H1 (cell line): ENCODE results near the gene C17orf107. TPM values are rescaled to one million over a fixed set of nuclear protein-coding genes. Genes with fewer than 3 reads are reported as not detected.

ENCODE experiments used
- CTCF ChIA-PET: fragments of 300-600 bp; sonication (Branson Sonifier 250); formaldehyde crosslinking; loops from one replicate; lab custom pipeline; 2021; ENCODE audit not compliant: partially characterized antibody; lab: Charles Lee
- POLR2A ChIA-PET: fragments of 300-600 bp; sonication (Branson Sonifier 250); formaldehyde crosslinking; loops from one replicate; lab custom pipeline; 2021; ENCODE audit warnings: inconsistent platforms; ENCODE audit not compliant: partially characterized antibody; lab: Charles Lee
- DNase-seq, 2 experiments: peaks; one replicate each; pipeline versions ENCODE4 v3.0.0 to v3.0.0-alpha.2; 2010 to 2022; ENCODE audit warnings: low spot score in 2 of 2, low read depth in 1 of 2, mixed read lengths in 1 of 2
- FAIRE-seq: peaks from 2 replicates; lab custom pipeline; 2011; peaks lifted over from hg19 to GRCh38; lab: Jason Lieb, UNC
- H2AFZ ChIP-seq: 2 replicates; pipeline ENCODE4 v1.8.1; 2012; ENCODE audit warnings: low read length, inconsistent platforms
- H2AK5ac ChIP-seq: 2 replicates; pipeline ENCODE4 v1.6.1; 2013; ENCODE audit warnings: low read depth, low read length
- H2BK120ac ChIP-seq: replicated peaks from 2 replicates; pipeline ENCODE3; 2013; ENCODE audit warnings: low read depth, low read length, inconsistent platforms
- H2BK12ac ChIP-seq: 2 replicates; pipeline ENCODE4 v1.6.1; 2013; ENCODE audit warnings: low read depth, low read length
- H2BK15ac ChIP-seq: 2 replicates; pipeline ENCODE4 v1.6.1; 2013; ENCODE audit warnings: low read length
- H2BK20ac ChIP-seq: 2 replicates; pipeline ENCODE4 v1.6.1; 2013; ENCODE audit warnings: low read length
- H2BK5ac ChIP-seq: 2 replicates; pipeline ENCODE4 v1.6.1; 2013; ENCODE audit warnings: low read depth, low read length
- H3K14ac ChIP-seq: 2 replicates; pipeline ENCODE4 v1.6.1; 2013; ENCODE audit warnings: inconsistent platforms; ENCODE audit not compliant: insufficient read length
- H3K18ac ChIP-seq: 2 replicates; pipeline ENCODE4 v1.6.1; 2013; ENCODE audit warnings: low read length; ENCODE audit errors: extremely low read depth
- H3K23ac ChIP-seq: 2 replicates; pipeline ENCODE4 v1.6.1; 2013; ENCODE audit warnings: inconsistent platforms; ENCODE audit not compliant: insufficient read length
- H3K23me2 ChIP-seq: 2 replicates; pipeline ENCODE4 v1.6.1; 2013; ENCODE audit warnings: low read depth, low read length
- H3K27ac ChIP-seq: 2 replicates; pipeline ENCODE4 v1.6.1; 2011; ENCODE audit warnings: low read depth, low read length, inconsistent platforms
- H3K27me3 ChIP-seq, 4 experiments: replicated peaks in 1 of 4; 1 replicate in 1 of 4; 2 replicates in 3 of 4; pipeline versions ENCODE4 v1.6.1 to v1.8.1; 2011 to 2013; ENCODE audit warnings: low read length in 3 of 4, mild to moderate bottlenecking in 3 of 4, inconsistent platforms in 2 of 4, mixed read lengths in 2 of 4, moderate library complexity in 1 of 4; ENCODE audit not compliant: control insufficient read depth in 3 of 4, insufficient read depth in 3 of 4; ENCODE audit errors: extremely low read depth in 1 of 4
- H3K36me3 ChIP-seq, 4 experiments: 2 replicates each; pipeline versions ENCODE4 v1.6.1 to v1.8.1; 2011 to 2013; ENCODE audit warnings: mild to moderate bottlenecking in 4 of 4, low read length in 3 of 4, moderate library complexity in 2 of 4, control low read depth in 1 of 4, inconsistent platforms in 1 of 4; ENCODE audit not compliant: insufficient read depth in 4 of 4, control insufficient read depth in 2 of 4
- H3K4ac ChIP-seq: replicated peaks from 2 replicates; pipeline ENCODE3; 2013; ENCODE audit warnings: low read length, low read depth, mixed read lengths, inconsistent platforms; ENCODE audit not compliant: insufficient read length
- H3K4me1 ChIP-seq, 4 experiments: replicated peaks in 1 of 4; 1 replicate in 1 of 4; 2 replicates in 3 of 4; pipeline versions ENCODE4 v1.6.1 to v1.8.1; 2011 to 2013; ENCODE audit warnings: low read length in 3 of 4, inconsistent platforms in 2 of 4, mixed read lengths in 1 of 4; ENCODE audit not compliant: insufficient read depth in 4 of 4, control insufficient read depth in 3 of 4
- H3K4me2 ChIP-seq, 2 experiments: 2 replicates each; pipeline versions ENCODE4 v1.6.1 to v1.8.1; 2011 to 2013; ENCODE audit warnings: low read depth in 2 of 2, low read length in 2 of 2, control low read depth in 1 of 2, inconsistent platforms in 1 of 2, mild to moderate bottlenecking in 1 of 2; ENCODE audit not compliant: insufficient read depth in 1 of 2
- H3K4me3 ChIP-seq, 4 experiments: fragments of 200-600, 300-600 bp in 1 of 4; sonication (generic), shearing (Covaris generic), sonication (Bioruptor Twin) in 1 of 4; 2 replicates each; pipeline versions ENCODE4 v1.5.1 to v1.8.1; 2011 to 2016; ENCODE audit warnings: low read length in 4 of 4, low read depth in 3 of 4, control low read depth in 2 of 4, inconsistent platforms in 2 of 4, mild to moderate bottlenecking in 2 of 4, mixed read lengths in 1 of 4, moderate library complexity in 1 of 4; ENCODE audit not compliant: insufficient read depth in 2 of 4; ENCODE audit errors: extremely low read depth in 1 of 4
- H3K56ac ChIP-seq: replicated peaks from 2 replicates; pipeline ENCODE3; 2013; ENCODE audit warnings: low read depth, mild to moderate bottlenecking, mixed read lengths, low read length, inconsistent platforms; ENCODE audit not compliant: insufficient read length
- H3K79me1 ChIP-seq: 2 replicates; pipeline ENCODE4 v1.6.1; 2013; ENCODE audit warnings: low read depth, low read length, control low read depth
- H3K79me2 ChIP-seq, 2 experiments: 2 replicates each; pipeline versions ENCODE4 v1.6.1 to v1.8.1; 2012 to 2013; ENCODE audit warnings: low read length in 2 of 2, mild to moderate bottlenecking in 2 of 2, inconsistent platforms in 1 of 2; ENCODE audit not compliant: insufficient read depth in 2 of 2, control insufficient read depth in 1 of 2
- H3K9ac ChIP-seq, 4 experiments: replicated peaks in 1 of 4; 1 replicate in 1 of 4; 2 replicates in 3 of 4; pipeline versions ENCODE4 v1.6.1 to v1.8.1; 2011 to 2013; ENCODE audit warnings: low read depth in 3 of 4, low read length in 3 of 4, control low read depth in 2 of 4, mild to moderate bottlenecking in 2 of 4, moderate library complexity in 2 of 4, inconsistent platforms in 1 of 4; ENCODE audit errors: extremely low read depth in 1 of 4
- H3K9me3 ChIP-seq, 2 experiments: 2 replicates each; pipeline versions ENCODE4 v1.6.1 to v1.8.1; 2012 to 2013; ENCODE audit warnings: mild to moderate bottlenecking in 2 of 2, moderate library complexity in 2 of 2, control low read depth in 1 of 2, inconsistent platforms in 1 of 2, low read depth in 1 of 2, low read length in 1 of 2, mixed read lengths in 1 of 2; ENCODE audit not compliant: insufficient read depth in 2 of 2
- H4K20me1 ChIP-seq, 2 experiments: replicated peaks in 1 of 2; 2 replicates each; pipeline versions ENCODE3 to v1.8.1; 2011 to 2013; ENCODE audit warnings: inconsistent platforms in 2 of 2, low read length in 2 of 2, mild to moderate bottlenecking in 1 of 2; ENCODE audit not compliant: insufficient read depth in 2 of 2, control insufficient read depth in 1 of 2
- H4K5ac ChIP-seq: 2 replicates; pipeline ENCODE4 v1.6.1; 2013; ENCODE audit warnings: low read length, low read depth, mixed read lengths, inconsistent platforms; ENCODE audit not compliant: insufficient read length
- H4K8ac ChIP-seq: 2 replicates; pipeline ENCODE4 v1.8.0; 2013; ENCODE audit warnings: mild to moderate bottlenecking, moderate library complexity, low read length, inconsistent platforms; ENCODE audit not compliant: insufficient read depth; ENCODE audit errors: extremely low read depth
- H4K91ac ChIP-seq: replicated peaks from 2 replicates; pipeline ENCODE3; 2013; ENCODE audit warnings: low read length, mixed read lengths, inconsistent platforms; ENCODE audit not compliant: insufficient read length
- JUN ChIP-seq: IDR thresholded peaks from 2 replicates; pipeline ENCODE4 v1.6.1; 2011; ENCODE audit warnings: low read depth, mild to moderate bottlenecking, improper control_type of control experiment, low read length
- RBBP5 ChIP-seq: IDR thresholded peaks from 2 replicates; pipeline ENCODE4 v1.7.1; 2012; ENCODE audit warnings: low read depth, mild to moderate bottlenecking, inconsistent platforms, low read length, moderate library complexity, borderline replicate concordance
- RNF2 ChIP-seq: fragments of 200-900, 300-1000 bp; sonication (generic); IDR thresholded peaks from 2 replicates; pipeline ENCODE4 v1.7.1; 2016; ENCODE audit warnings: borderline replicate concordance, low read depth, mild to moderate bottlenecking, antibody characterized with exemption, low read length; ENCODE audit not compliant: poor library complexity, severe bottlenecking; ENCODE audit errors: missing control alignments
- WGBS, 2 experiments: shearing (Covaris generic) in 1 of 2; methylation state at CpG; one replicate each; pipeline versions ENCODE4 v1.1.6 to v1.1.7; 2013 to 2015; ENCODE audit warnings: low lambda C conversion rate in 2 of 2, mixed read lengths in 2 of 2, inconsistent platforms in 1 of 2, low coverage in 1 of 2, missing lambda C conversion rate in 1 of 2; ENCODE audit not compliant: insufficient replicate concordance in 2 of 2, insufficient coverage in 1 of 2, insufficient read length in 1 of 2; ENCODE audit errors: extremely low coverage in 1 of 2, missing lambda C conversion rate in 1 of 2; 5-methylcytosine and 5-hydroxymethylcytosine counted together
- polyA plus RNA-seq, 7 experiments: library from polyadenylated mRNA; depleted of rRNA in 3 of 7; stranded (reverse) in 5 of 7; unstranded in 2 of 7; fragments of >200 nt in 5 of 7; fragments of 200-250 nt in 2 of 7; gene quantifications; 1 replicate in 5 of 7; 2 replicates in 1 of 7; 4 replicates in 1 of 7; pipeline versions ENCODE4 v1.2.1 to v1.2.3, GENCODE V29; 2011 to 2013; ENCODE audit warnings: missing spikeins in 2 of 7, mixed read lengths in 2 of 7
- total RNA-seq: library from RNA; stranded (reverse); fragmentation: NEBNext Ultra II Directional; extraction: Animal tissue kit (Norgen Biotek cat#: 25700); gene quantifications from 2 replicates; pipeline ENCODE4 v1.2.1, GENCODE V29; 2021

The C17orf107 gene
- total and polyA plus RNA-seq, 2 of the 8 experiments (the other 6 are each of a cell fraction or from before 2014, with no cell fraction given) = 0.39 to 0.45 TPM

- H3K9me3 ChIP-seq = no peaks in the 10 kb centered on the region
- no peak overlapping the region for H3K4ac ChIP-seq
- H2AFZ ChIP-seq = no peak overlapping the region
- POLR2A ChIA-PET = interaction anchor here (0.7 to 1.1 kb wide), 2 partner anchors 190 to 195 kb away, joined by 3 read pairs; no protein-coding TSS in a partner anchor
- no peak for TF ChIP-seq JUN
- no peak for TF ChIP-seq RNF2
- no peak for TF ChIP-seq RBBP5
- TF ChIP-seq, all 59 proteins: peak for 0
- 94% methylated on average over 17 of the region's 23 CpGs; no CpG with 5 or more reads in 1 of the 2 experiments for WGBS, 2 experiments
- Histone ChIP-seq H4K20me1 (peaks cover 0 to 10% of the 10 kb centered on the region in 2 experiments), H2BK120ac (no peak overlapping the region), H2AK5ac (no peak overlapping the region), H3K23me2 (no peaks in the 10 kb centered on the region), H3K79me2 (no peaks in the 10 kb centered on the region), H3K56ac (no peak overlapping the region), H2BK20ac (no peak overlapping the region), H3K36me3 (peaks cover 11 to 39% (median 34%) of the 10 kb centered on the region in 4 experiments), H2BK5ac (no peak overlapping the region), H2BK15ac (no peak overlapping the region), H4K5ac (no peak overlapping the region), H3K23ac (no peak overlapping the region), H4K91ac (no peak overlapping the region), H3K27ac (no peak overlapping the region), H3K27me3 (no peaks in the 10 kb centered on the region), H3K4me1 (no peaks in the 10 kb centered on the region; a peak in 1 of 7 replicates), H4K8ac (no peak overlapping the region; the same call in 1 of the 2 replicates), H3K79me1 (no peaks in the 10 kb centered on the region; the same call in 1 of the 2 replicates), H3K4me3 (no peak overlapping the region), H3K14ac (no peak overlapping the region), H3K4me2 (no peak overlapping the region), H3K18ac (no peak overlapping the region), H2BK12ac (no peak overlapping the region), H3K9ac (no peak overlapping the region)
- no peak for DNase-seq
- CTCF ChIA-PET = interaction anchor here (0.9 to 3.5 kb wide), 3 partner anchors 10 to 267 kb away, joined by 3 to 23 read pairs (median 5); partner anchors contain the start of gene CHRNE
- no peak for FAIRE-seq
Measured at GRCh38 chr17:4892499-4893221, 6.7 kb upstream of the C17orf107 start.
